Dendritic cell treated with granulocyte-macrophage colony-stimulating factor and Interleukin-4, amounts not matched to agents 40 ng/mL and 50 ng/mL, for 4 days (primary cell): ENCODE data around the gene PLEKHM2.

Experiments used
- H3K27ac Mint-ChIP-seq: one replicate; pipeline ENCODE4 v1.8.0; 2022; ENCODE audit warnings: mild to moderate bottlenecking, mixed read lengths
- H3K27me3 Mint-ChIP-seq: one replicate; pipeline ENCODE4 v1.8.0; 2022; ENCODE audit warnings: mild to moderate bottlenecking, mixed read lengths
- H3K36me3 Mint-ChIP-seq: one replicate; pipeline ENCODE4 v1.8.0; 2022; ENCODE audit warnings: low read depth, mixed read lengths
- H3K4me1 Mint-ChIP-seq: one replicate; pipeline ENCODE4 v1.8.0; 2022; ENCODE audit warnings: low read depth, mixed read lengths
- H3K4me3 Mint-ChIP-seq: one replicate; pipeline ENCODE4 v1.8.0; 2022; ENCODE audit warnings: mild to moderate bottlenecking, moderate library complexity, mixed read lengths
- H3K9me3 Mint-ChIP-seq: one replicate; pipeline ENCODE4 v1.8.0; 2022; ENCODE audit warnings: mixed read lengths
- intact Hi-C: fragments of 100-400 bp; cut with micrococcal nuclease; formaldehyde crosslinking; loops from one replicate; pipeline ENCODE4 v1.15.0; 2022

PLEKHM2 gene

DNA sequence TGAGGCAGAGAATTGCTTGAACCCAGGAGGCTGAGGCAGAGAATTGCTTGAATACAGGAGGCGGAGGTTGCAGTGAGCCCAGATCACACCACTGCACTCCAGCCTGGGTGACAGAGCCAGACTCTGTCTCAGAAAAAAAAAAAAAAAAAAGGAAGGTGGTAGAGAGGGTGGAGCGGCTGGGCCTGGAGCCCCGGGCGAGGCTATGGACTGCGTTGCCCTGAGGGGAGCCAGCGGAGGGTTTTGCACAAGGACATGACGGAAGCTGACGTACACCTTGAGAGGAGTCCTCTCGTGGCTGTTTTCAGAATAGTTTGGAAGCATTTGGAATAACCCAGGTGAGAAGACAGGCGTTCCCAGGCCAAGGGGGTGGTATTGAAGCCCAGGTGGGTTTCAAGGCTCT lies 67.6 kb downstream of the PLEKHM2 start:
- Mint-ChIP-seq H3K27ac (no peak overlapping the region), H3K4me1 (no peaks in the 10 kb centered on the region), H3K9me3 (no peaks in the 10 kb centered on the region), H3K4me3 (no peak overlapping the region), H3K36me3 (no peaks in the 10 kb centered on the region), H3K27me3 (peaks cover 25% of the 10 kb centered on the region)
- intact Hi-C loops = no loop called here

DNA sequence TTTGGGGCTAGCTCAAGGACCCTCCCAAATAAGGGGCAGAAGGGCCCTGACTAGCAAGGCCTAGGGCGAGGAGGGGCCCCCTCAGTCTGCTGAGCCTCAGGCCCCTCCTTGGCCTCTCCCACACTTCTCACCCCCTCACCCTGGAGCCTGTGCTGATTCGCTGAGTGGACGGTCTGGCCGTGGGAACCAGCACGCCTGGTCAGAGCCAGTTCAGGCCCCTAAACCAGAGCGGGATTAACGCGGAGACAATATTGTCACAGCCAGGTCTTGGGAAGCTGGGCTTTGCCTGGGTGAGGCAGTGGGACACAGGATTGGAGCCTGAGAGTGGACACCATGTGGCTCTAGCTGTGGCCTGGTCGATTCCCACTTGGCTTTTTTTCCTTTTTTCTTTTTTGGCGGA lies 69.7 kb downstream of the PLEKHM2 start:
- H3K4me1 Mint-ChIP-seq = peaks cover 9% of the 10 kb centered on the region
- intact Hi-C loops = no loop called here
- peaks cover 41% of the 10 kb centered on the region for H3K27me3 Mint-ChIP-seq
- no peaks in the 10 kb centered on the region for H3K36me3 Mint-ChIP-seq
- no peaks in the 10 kb centered on the region for H3K9me3 Mint-ChIP-seq
- no peak overlapping the region for H3K4me3 Mint-ChIP-seq
- no peak overlapping the region for H3K27ac Mint-ChIP-seq

DNA sequence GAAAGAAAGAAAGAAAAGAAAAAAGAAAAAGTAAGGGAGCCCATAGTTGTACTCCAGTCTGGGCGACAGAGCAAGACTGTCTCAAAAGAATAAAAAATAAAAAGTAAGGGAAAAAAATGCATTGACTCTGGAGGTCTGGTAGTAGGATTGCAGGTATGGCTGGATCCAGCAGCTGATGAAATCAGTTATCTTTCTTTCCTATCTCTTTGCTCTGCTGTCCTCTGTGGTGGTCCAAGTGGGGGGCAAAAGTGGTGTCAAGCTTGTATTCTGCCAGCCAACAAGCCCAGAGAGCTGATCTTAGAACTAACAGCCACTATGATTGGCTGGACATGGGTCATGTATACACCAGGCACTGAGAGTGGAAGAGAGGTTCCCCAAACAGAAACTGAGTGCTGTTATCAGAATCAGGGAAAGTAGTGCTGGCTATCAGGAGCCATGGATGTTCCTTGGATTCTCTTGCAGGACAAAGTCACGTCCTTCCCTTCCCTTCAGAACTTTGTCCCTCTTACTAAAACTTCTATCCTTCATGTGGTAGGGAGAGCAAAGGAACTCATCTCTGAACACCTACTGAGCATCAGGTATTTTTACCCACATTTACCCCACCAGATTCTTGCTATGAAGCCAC lies 71.0 kb downstream of the PLEKHM2 start:
- Mint-ChIP-seq H3K9me3 (no peaks in the 10 kb centered on the region), H3K36me3 (no peaks in the 10 kb centered on the region), H3K27ac (no peak overlapping the region), H3K4me3 (no peak overlapping the region), H3K27me3 (peaks cover 52% of the 10 kb centered on the region), H3K4me1 (peaks cover 9% of the 10 kb centered on the region)
- intact Hi-C loops = no loop called here

DNA sequence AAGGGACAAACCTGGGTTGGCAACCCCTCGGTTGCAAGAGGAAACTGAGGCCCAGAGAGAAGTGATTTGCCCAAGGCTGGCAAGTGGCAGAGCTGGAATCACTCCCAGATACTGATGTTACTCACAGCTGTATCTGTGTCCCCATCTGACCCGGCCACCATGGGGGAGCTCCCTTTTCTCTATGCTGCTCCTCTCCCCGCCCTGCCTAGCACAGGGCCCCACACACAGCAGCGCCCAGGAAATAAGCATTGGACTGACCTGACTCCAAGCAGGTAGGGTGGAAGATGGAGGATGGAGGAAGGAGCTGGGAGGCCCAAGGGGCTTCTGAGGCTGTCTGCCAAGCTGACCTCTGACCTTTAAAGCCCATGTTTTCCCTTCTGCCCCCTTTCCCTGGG lies 71.5 kb downstream of the PLEKHM2 start:
- intact Hi-C loops = no loop called here
- no peak overlapping the region for H3K4me3 Mint-ChIP-seq

DNA sequence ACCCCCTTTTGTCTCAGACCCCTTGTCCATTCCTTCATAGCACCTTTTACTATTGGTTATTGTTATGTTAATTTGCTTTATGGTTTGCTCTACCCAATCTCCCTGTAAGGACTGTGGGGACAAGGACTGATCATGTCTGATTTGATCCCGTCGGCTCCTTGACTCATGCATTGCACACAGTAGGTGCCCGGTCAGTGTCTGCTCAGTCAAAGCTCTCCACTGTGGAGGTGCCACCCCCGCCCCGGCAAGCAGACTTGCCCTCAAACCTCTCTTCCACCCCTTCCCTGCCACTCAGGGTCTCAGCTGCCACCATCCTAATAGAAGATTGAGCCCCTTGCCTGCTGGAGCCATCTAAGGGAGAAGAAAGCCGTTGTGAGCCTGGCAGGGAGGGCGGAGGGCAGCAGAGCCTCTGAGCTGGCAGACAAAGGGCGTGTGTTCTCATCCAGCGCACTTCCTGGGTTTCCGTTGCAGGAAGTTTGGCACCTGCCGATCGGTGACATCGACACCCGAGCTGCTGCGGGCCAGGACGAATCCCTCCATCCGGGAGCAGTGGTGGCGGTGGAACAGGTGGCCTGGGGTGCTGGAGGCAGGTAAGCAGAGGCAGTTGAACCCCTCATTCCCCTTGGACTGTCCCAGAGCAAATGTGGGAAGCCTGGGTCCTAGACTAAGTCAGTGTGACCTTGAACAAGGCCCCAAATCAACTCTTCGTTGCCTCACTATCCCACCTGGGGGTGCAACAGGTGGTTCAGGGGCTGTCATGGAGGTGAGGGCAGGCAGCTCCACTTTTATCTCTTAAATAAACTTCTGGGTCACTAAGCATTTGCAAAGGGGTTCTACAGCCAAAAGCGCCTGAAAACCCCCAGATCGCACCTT lies 72.3 kb downstream of the PLEKHM2 start:
- H3K4me3 Mint-ChIP-seq = no peak overlapping the region
- H3K9me3 Mint-ChIP-seq = no peaks in the 10 kb centered on the region
- no peak overlapping the region for H3K27ac Mint-ChIP-seq
- H3K4me1 Mint-ChIP-seq = peaks cover 9% of the 10 kb centered on the region
- peaks cover 64% of the 10 kb centered on the region for H3K27me3 Mint-ChIP-seq
- intact Hi-C loops = no loop called here
- no peaks in the 10 kb centered on the region for H3K36me3 Mint-ChIP-seq

More for the DNA sequence above, 71.5 kb downstream of the PLEKHM2 start:
- Mint-ChIP-seq H3K4me1 (peaks cover 9% of the 10 kb centered on the region), H3K27me3 (peaks cover 57% of the 10 kb centered on the region), H3K9me3 (no peaks in the 10 kb centered on the region), H3K27ac (no peak overlapping the region), H3K36me3 (no peaks in the 10 kb centered on the region)

DNA sequence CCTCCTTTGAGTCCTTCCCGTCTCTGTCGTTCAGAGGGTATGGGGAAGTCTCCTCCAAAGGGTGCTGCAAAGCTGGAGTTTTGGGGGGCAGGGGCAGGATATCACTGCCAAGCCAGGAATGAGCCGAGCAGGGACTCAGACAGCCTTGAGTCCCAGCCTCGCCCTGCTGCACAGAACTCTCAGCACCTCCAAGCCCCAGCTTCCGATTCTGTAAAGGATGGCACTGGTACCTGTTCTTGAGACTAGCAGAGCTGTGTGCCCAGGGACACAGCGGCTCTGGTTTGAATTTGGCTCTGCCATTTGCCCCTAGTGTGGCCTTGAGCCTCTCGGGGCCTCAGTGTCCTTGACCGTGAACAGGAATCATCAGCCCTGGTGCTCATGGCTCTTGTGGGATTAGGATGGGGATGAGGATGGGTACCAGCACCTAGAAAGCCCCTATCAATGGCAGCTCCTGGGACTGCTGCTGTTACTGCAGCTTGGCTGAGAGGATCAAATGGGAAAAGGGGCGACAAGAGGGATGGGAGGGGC lies 73.0 kb downstream of the PLEKHM2 start:
- intact Hi-C loops = no loop called here
- Mint-ChIP-seq H3K4me3 (no peak overlapping the region), H3K4me1 (peaks cover 9% of the 10 kb centered on the region), H3K27me3 (peaks cover 66% of the 10 kb centered on the region), H3K27ac (no peak overlapping the region), H3K9me3 (no peaks in the 10 kb centered on the region), H3K36me3 (no peaks in the 10 kb centered on the region)

DNA sequence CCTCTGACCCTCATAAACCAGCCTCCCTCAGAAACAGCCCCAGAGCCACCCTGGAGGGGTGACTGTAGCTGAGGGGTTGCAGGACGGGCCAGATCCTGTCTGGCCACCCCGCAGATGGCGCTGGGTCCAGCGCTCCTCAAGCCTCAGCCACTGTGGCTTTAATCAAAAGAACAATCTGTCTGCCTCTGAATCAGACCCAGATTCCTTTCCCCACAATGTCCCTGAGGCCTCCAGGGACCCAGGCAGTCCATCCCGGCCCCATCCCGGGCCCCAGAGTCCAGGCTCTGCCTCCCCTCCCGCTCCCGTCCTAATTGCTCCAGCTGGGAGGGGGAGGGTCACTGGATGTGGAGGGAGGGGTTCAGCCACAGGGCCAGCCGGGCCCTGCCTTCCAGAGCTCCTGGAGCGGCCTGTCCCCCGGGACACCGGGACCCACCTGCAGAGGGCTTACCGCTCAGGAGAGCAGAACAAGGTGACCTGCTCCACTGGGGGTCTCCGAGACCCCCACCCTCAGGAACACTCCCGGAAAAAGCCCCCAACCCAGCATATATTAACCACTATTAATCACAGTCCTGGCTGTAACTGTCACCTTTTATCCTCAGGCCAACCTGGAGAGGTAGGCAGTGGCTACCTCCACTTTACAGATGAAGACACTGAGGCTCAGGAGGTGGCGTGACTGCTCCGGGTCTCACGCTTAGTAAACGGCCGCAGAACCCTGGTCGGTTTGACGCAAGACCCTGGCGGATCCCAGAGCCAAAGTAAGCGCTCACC lies 73.6 kb downstream of the PLEKHM2 start:
- intact Hi-C loops = no loop called here
- H3K27ac Mint-ChIP-seq = no peak overlapping the region
- peaks cover 9% of the 10 kb centered on the region for H3K4me1 Mint-ChIP-seq

DNA sequence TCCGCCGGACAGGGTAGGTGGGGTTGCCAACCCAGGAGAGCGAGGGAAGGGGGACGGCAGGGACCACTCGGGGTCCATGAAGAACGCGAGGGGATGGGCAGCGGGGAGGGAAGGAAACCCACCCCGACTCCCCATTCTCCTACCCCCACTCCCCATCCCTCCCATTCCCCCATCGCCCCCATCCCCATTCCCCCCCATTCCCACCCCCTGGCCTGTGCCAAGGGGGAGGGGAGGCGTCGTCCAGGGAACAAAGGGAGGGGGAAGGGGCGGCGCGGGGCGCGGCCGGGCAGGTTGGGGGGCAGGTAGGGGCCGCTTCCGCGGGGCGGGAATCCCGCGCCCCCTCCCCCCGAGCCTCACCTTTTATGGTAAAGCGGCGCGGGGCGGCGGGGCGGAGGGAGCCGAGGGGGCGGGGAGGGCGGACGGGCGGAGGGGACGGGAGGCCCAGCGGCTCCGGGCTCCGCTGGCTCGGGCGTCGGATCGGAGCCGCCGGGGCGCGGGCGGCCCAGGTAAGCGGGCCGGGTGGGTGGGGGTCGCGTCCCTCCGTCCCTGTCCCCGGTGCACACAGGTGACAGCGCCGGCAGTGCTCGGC lies 74.3 kb downstream of the PLEKHM2 start, which contains the start of gene FBLIM1:
Gene FBLIM1, plus strand, starts transcription at position 453 of the 589 bp plus-strand sequence. CDS start 6,189 bp downstream, outside the sequence.
- H3K27ac Mint-ChIP-seq = no peak within 1 kb of the TSS
- no peak within 1 kb of the TSS for H3K4me3 Mint-ChIP-seq
- H3K9me3 Mint-ChIP-seq = no peaks in the 10 kb centered on the region
- H3K27me3 Mint-ChIP-seq = peaks cover 71% of the 10 kb centered on the region
- intact Hi-C loops = no loop called here
- H3K36me3 Mint-ChIP-seq = no peaks in the 10 kb centered on the region
- peaks cover 9% of the 10 kb centered on the region for H3K4me1 Mint-ChIP-seq

More for the DNA sequence above, 73.6 kb downstream of the PLEKHM2 start:
- Mint-ChIP-seq H3K27me3 (peaks cover 71% of the 10 kb centered on the region), H3K9me3 (no peaks in the 10 kb centered on the region), H3K4me3 (no peak overlapping the region), H3K36me3 (no peaks in the 10 kb centered on the region)

DNA sequence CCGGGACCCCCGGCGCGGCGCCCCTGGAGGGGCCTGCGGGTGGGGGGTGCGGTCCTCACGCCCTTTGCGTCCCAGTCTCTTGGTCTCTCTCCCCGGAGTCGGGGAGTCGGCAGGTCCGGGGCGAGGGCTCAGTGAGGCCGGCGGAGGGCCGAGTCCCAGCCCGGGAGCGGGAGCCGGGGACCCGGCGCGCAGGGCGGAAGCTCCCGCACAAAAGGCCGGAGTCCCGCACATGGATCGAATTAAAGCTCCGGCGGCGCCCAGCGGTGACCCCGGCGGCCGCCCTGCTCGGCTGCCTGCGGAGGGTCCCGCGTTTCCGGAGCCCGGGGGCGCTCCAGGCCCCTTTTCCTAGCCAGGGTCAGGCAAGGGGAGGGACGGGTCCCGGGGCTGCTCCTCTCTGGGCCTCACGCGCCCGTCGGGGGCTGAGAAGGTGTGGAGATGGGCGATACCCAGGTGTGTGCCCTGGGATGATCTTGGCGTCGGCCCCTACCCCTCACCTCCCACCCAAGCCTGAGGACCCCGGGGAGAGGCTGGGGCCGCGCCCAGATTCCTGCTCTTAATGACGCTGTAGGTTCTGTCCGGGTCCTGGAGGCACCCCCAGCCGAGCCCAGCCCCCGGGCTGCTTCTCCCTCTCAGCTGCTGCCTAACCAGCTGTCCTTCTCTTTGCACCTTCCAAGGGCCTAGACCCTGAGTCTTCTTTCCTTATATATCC lies 75.0 kb downstream of the PLEKHM2 start:
- no peaks in the 10 kb centered on the region for H3K36me3 Mint-ChIP-seq
- H3K4me1 Mint-ChIP-seq = peaks cover 9% of the 10 kb centered on the region
- H3K27ac Mint-ChIP-seq = no peak overlapping the region
- H3K4me3 Mint-ChIP-seq = no peak overlapping the region
- H3K27me3 Mint-ChIP-seq = peaks cover 75% of the 10 kb centered on the region
- intact Hi-C loops = no loop called here
- no peaks in the 10 kb centered on the region for H3K9me3 Mint-ChIP-seq

DNA sequence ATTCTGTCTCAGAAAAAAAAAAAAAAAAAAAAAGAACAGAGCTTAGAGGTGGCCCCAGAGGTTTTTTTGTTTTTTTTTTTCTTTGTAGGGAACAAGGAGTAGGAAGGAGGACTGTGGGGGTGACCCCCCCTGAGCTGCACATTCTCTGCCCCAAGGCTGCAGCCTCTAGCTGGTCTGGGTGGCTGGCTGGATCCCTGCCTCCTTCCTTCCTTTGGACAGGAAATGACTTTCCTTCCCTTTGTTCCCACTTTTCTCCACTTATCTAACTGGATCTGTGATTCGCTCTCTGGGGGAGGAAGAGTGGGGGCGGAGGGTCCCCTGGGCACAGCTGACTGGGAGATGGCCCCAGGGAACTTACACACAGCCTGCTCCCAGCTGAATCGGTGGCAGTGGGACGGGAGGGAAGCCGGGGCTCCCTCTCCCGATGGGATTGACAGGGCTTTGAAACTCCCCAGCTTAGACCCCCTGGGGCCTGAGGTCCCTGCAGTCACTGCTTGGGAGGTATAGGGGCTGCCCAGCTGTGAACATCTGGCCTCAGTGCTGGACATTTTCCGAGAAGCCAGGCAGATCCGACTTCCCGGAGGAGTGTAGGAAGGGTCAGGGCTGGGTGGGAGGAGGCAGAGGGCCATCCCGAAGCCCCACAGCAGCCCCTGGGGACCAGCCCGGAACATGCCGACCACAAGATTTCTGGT lies 76.5 kb downstream of the PLEKHM2 start:
- Mint-ChIP-seq H3K9me3 (no peaks in the 10 kb centered on the region), H3K27ac (no peak overlapping the region), H3K27me3 (peaks cover 85% of the 10 kb centered on the region), H3K36me3 (no peaks in the 10 kb centered on the region), H3K4me3 (no peak overlapping the region), H3K4me1 (peaks cover 9% of the 10 kb centered on the region)
- intact Hi-C loops = no loop called here

DNA sequence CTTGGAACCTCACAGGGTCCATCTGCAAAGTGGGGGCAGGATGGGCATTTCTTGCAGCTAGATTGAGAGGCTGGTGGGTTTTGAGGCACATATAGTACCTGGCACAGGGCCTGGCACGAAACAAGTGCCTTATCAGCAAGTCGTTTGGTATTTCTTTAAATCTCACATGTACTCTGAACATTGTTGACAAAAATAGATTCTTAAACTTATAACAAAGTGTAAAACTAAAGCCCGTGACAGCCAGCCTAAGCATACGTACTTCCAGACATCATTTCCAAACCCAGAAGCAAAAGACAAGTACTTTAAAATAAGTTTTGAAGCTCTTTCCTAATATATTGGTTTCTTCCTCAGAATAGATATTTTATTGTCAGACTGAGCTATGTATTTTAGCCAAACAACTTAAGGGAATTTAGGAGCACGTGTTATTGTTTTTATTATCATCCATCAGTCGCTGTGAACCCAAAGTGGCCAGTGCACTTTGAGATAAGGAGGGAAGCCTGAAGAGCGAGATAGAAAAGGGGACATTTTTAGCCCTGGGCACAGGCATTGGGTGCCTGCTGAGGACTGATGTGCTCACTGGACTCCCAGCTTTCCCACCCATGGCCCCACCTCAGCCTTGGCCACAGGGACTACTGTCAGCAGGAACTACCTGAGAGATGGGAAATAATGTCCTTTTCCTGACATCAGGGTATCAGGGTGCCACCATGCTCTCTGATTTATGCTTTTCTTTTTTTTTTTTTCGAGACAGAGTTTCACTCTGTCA lies 77.4 kb downstream of the PLEKHM2 start:
- Mint-ChIP-seq H3K9me3 (no peaks in the 10 kb centered on the region), H3K4me3 (no peak overlapping the region), H3K36me3 (no peaks in the 10 kb centered on the region), H3K27ac (no peak overlapping the region), H3K27me3 (peaks cover 80% of the 10 kb centered on the region), H3K4me1 (peaks cover 9% of the 10 kb centered on the region)
- intact Hi-C loops = no loop called here

DNA sequence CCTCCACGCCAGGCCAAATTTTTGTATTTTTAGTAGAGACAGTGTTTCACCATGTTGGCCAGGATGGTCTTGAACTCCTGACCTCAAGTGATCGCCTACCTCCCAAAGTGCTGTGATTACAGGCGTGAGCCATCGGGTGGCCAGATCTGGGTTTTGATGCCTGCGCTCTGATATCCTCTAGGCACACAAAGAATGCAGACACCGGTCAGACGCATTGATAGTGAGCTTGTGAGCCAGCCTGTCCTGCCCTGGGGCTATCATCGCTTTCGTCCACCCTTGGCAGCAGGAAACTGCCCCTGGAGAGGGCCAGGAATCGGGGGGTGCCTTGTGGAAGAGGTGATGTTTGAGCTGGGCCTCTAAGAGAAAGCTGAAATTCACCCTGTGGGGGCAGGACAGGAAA lies 78.4 kb downstream of the PLEKHM2 start:
- Mint-ChIP-seq H3K27me3 (peaks cover 70% of the 10 kb centered on the region), H3K36me3 (no peaks in the 10 kb centered on the region), H3K4me3 (no peak overlapping the region), H3K27ac (no peak overlapping the region), H3K4me1 (peaks cover 2% of the 10 kb centered on the region), H3K9me3 (no peaks in the 10 kb centered on the region)
- intact Hi-C loops = no loop called here
